Measurements from ENCODE around the gene ITPK1.

The ITPK1 gene

GRCh38 chr14:93006567-93007051 lies 109.1 kb downstream of the ITPK1 start:
- TF ChIP-seq CTCF (conservative IDR thresholded peaks at IDR 0.05), result no peak
- H3K27ac ChIP-seq, result peak overlapping the region; percentile 75

GRCh38 chr14:93005838-93006237 lies 109.9 kb downstream of the ITPK1 start:
- peak overlapping the region; percentile 75 for H3K27ac ChIP-seq
- TF ChIP-seq CTCF (conservative IDR thresholded peaks at IDR 0.05), result no peak

GRCh38 chr14:93005135-93005813 lies 110.5 kb downstream of the ITPK1 start:
- peak overlapping the region; percentile 75 for H3K27ac ChIP-seq
- no peak for TF ChIP-seq CTCF (conservative IDR thresholded peaks at IDR 0.05)

- H3K27ac ChIP-seq, result peak overlapping the region; percentile 75
- TF ChIP-seq CTCF (conservative IDR thresholded peaks at IDR 0.05), result no peak
These were observed 111.0 kb downstream of the ITPK1 start for GRCh38 chr14:93004699-93005082.

- no peak for TF ChIP-seq CTCF (conservative IDR thresholded peaks at IDR 0.05)
- H3K27ac ChIP-seq, result peak overlapping the region; percentile 75
These were observed 111.6 kb downstream of the ITPK1 start for GRCh38 chr14:93003945-93004698.

- TF ChIP-seq CTCF (conservative IDR thresholded peaks at IDR 0.05), result no peak
- no peak overlapping the region; the same call in 1 of the 2 replicates for H3K27ac ChIP-seq
These were observed 112.8 kb downstream of the ITPK1 start for GRCh38 chr14:93002851-93003298.

- no peak overlapping the region for H3K27ac ChIP-seq
- TF ChIP-seq CTCF (conservative IDR thresholded peaks at IDR 0.05), result no peak
These were observed 113.7 kb downstream of the ITPK1 start for GRCh38 chr14:93002049-93002448.
